H1 (cell line): ENCODE measurements around the gene RNF149. TPM values are rescaled to one million over a fixed set of nuclear protein-coding genes. Genes with fewer than 3 reads are reported as not detected.

ENCODE experiments used
- CTCF ChIA-PET: fragments of 300-600 bp; sonication (Branson Sonifier 250); formaldehyde crosslinking; loops from one replicate; lab custom pipeline; 2021; ENCODE audit not compliant: partially characterized antibody; lab: Charles Lee
- POLR2A ChIA-PET: fragments of 300-600 bp; sonication (Branson Sonifier 250); formaldehyde crosslinking; loops from one replicate; lab custom pipeline; 2021; ENCODE audit warnings: inconsistent platforms; ENCODE audit not compliant: partially characterized antibody; lab: Charles Lee
- DNase-seq, 2 experiments: peaks; one replicate each; pipeline versions ENCODE4 v3.0.0 to v3.0.0-alpha.2; 2010 to 2022; ENCODE audit warnings: low spot score in 2 of 2, low read depth in 1 of 2, mixed read lengths in 1 of 2
- FAIRE-seq: peaks from 2 replicates; lab custom pipeline; 2011; peaks lifted over from hg19 to GRCh38; lab: Jason Lieb, UNC
- H2AFZ ChIP-seq: 2 replicates; pipeline ENCODE4 v1.8.1; 2012; ENCODE audit warnings: low read length, inconsistent platforms
- H2AK5ac ChIP-seq: 2 replicates; pipeline ENCODE4 v1.6.1; 2013; ENCODE audit warnings: low read depth, low read length
- H2BK120ac ChIP-seq: replicated peaks from 2 replicates; pipeline ENCODE3; 2013; ENCODE audit warnings: low read depth, low read length, inconsistent platforms
- H2BK12ac ChIP-seq: 2 replicates; pipeline ENCODE4 v1.6.1; 2013; ENCODE audit warnings: low read depth, low read length
- H2BK15ac ChIP-seq: 2 replicates; pipeline ENCODE4 v1.6.1; 2013; ENCODE audit warnings: low read length
- H2BK20ac ChIP-seq: 2 replicates; pipeline ENCODE4 v1.6.1; 2013; ENCODE audit warnings: low read length
- H2BK5ac ChIP-seq: 2 replicates; pipeline ENCODE4 v1.6.1; 2013; ENCODE audit warnings: low read depth, low read length
- H3K14ac ChIP-seq: 2 replicates; pipeline ENCODE4 v1.6.1; 2013; ENCODE audit warnings: inconsistent platforms; ENCODE audit not compliant: insufficient read length
- H3K18ac ChIP-seq: 2 replicates; pipeline ENCODE4 v1.6.1; 2013; ENCODE audit warnings: low read length; ENCODE audit errors: extremely low read depth
- H3K23ac ChIP-seq: 2 replicates; pipeline ENCODE4 v1.6.1; 2013; ENCODE audit warnings: inconsistent platforms; ENCODE audit not compliant: insufficient read length
- H3K23me2 ChIP-seq: 2 replicates; pipeline ENCODE4 v1.6.1; 2013; ENCODE audit warnings: low read depth, low read length
- H3K27ac ChIP-seq: 2 replicates; pipeline ENCODE4 v1.6.1; 2011; ENCODE audit warnings: low read depth, low read length, inconsistent platforms
- H3K27me3 ChIP-seq, 4 experiments: replicated peaks in 1 of 4; 1 replicate in 1 of 4; 2 replicates in 3 of 4; pipeline versions ENCODE4 v1.6.1 to v1.8.1; 2011 to 2013; ENCODE audit warnings: low read length in 3 of 4, mild to moderate bottlenecking in 3 of 4, inconsistent platforms in 2 of 4, mixed read lengths in 2 of 4, moderate library complexity in 1 of 4; ENCODE audit not compliant: control insufficient read depth in 3 of 4, insufficient read depth in 3 of 4; ENCODE audit errors: extremely low read depth in 1 of 4
- H3K36me3 ChIP-seq, 4 experiments: 2 replicates each; pipeline versions ENCODE4 v1.6.1 to v1.8.1; 2011 to 2013; ENCODE audit warnings: mild to moderate bottlenecking in 4 of 4, low read length in 3 of 4, moderate library complexity in 2 of 4, control low read depth in 1 of 4, inconsistent platforms in 1 of 4; ENCODE audit not compliant: insufficient read depth in 4 of 4, control insufficient read depth in 2 of 4
- H3K4ac ChIP-seq: replicated peaks from 2 replicates; pipeline ENCODE3; 2013; ENCODE audit warnings: low read length, low read depth, mixed read lengths, inconsistent platforms; ENCODE audit not compliant: insufficient read length
- H3K4me1 ChIP-seq, 4 experiments: replicated peaks in 1 of 4; 1 replicate in 1 of 4; 2 replicates in 3 of 4; pipeline versions ENCODE4 v1.6.1 to v1.8.1; 2011 to 2013; ENCODE audit warnings: low read length in 3 of 4, inconsistent platforms in 2 of 4, mixed read lengths in 1 of 4; ENCODE audit not compliant: insufficient read depth in 4 of 4, control insufficient read depth in 3 of 4
- H3K4me2 ChIP-seq, 2 experiments: 2 replicates each; pipeline versions ENCODE4 v1.6.1 to v1.8.1; 2011 to 2013; ENCODE audit warnings: low read depth in 2 of 2, low read length in 2 of 2, control low read depth in 1 of 2, inconsistent platforms in 1 of 2, mild to moderate bottlenecking in 1 of 2; ENCODE audit not compliant: insufficient read depth in 1 of 2
- H3K4me3 ChIP-seq, 4 experiments: fragments of 200-600, 300-600 bp in 1 of 4; sonication (generic), shearing (Covaris generic), sonication (Bioruptor Twin) in 1 of 4; 2 replicates each; pipeline versions ENCODE4 v1.5.1 to v1.8.1; 2011 to 2016; ENCODE audit warnings: low read length in 4 of 4, low read depth in 3 of 4, control low read depth in 2 of 4, inconsistent platforms in 2 of 4, mild to moderate bottlenecking in 2 of 4, mixed read lengths in 1 of 4, moderate library complexity in 1 of 4; ENCODE audit not compliant: insufficient read depth in 2 of 4; ENCODE audit errors: extremely low read depth in 1 of 4
- H3K56ac ChIP-seq: replicated peaks from 2 replicates; pipeline ENCODE3; 2013; ENCODE audit warnings: low read depth, mild to moderate bottlenecking, mixed read lengths, low read length, inconsistent platforms; ENCODE audit not compliant: insufficient read length
- H3K79me1 ChIP-seq: 2 replicates; pipeline ENCODE4 v1.6.1; 2013; ENCODE audit warnings: low read depth, low read length, control low read depth
- H3K79me2 ChIP-seq, 2 experiments: 2 replicates each; pipeline versions ENCODE4 v1.6.1 to v1.8.1; 2012 to 2013; ENCODE audit warnings: low read length in 2 of 2, mild to moderate bottlenecking in 2 of 2, inconsistent platforms in 1 of 2; ENCODE audit not compliant: insufficient read depth in 2 of 2, control insufficient read depth in 1 of 2
- H3K9ac ChIP-seq, 4 experiments: replicated peaks in 1 of 4; 1 replicate in 1 of 4; 2 replicates in 3 of 4; pipeline versions ENCODE4 v1.6.1 to v1.8.1; 2011 to 2013; ENCODE audit warnings: low read depth in 3 of 4, low read length in 3 of 4, control low read depth in 2 of 4, mild to moderate bottlenecking in 2 of 4, moderate library complexity in 2 of 4, inconsistent platforms in 1 of 4; ENCODE audit errors: extremely low read depth in 1 of 4
- H3K9me3 ChIP-seq, 2 experiments: 2 replicates each; pipeline versions ENCODE4 v1.6.1 to v1.8.1; 2012 to 2013; ENCODE audit warnings: mild to moderate bottlenecking in 2 of 2, moderate library complexity in 2 of 2, control low read depth in 1 of 2, inconsistent platforms in 1 of 2, low read depth in 1 of 2, low read length in 1 of 2, mixed read lengths in 1 of 2; ENCODE audit not compliant: insufficient read depth in 2 of 2
- H4K20me1 ChIP-seq, 2 experiments: replicated peaks in 1 of 2; 2 replicates each; pipeline versions ENCODE3 to v1.8.1; 2011 to 2013; ENCODE audit warnings: inconsistent platforms in 2 of 2, low read length in 2 of 2, mild to moderate bottlenecking in 1 of 2; ENCODE audit not compliant: insufficient read depth in 2 of 2, control insufficient read depth in 1 of 2
- H4K5ac ChIP-seq: 2 replicates; pipeline ENCODE4 v1.6.1; 2013; ENCODE audit warnings: low read length, low read depth, mixed read lengths, inconsistent platforms; ENCODE audit not compliant: insufficient read length
- H4K8ac ChIP-seq: 2 replicates; pipeline ENCODE4 v1.8.0; 2013; ENCODE audit warnings: mild to moderate bottlenecking, moderate library complexity, low read length, inconsistent platforms; ENCODE audit not compliant: insufficient read depth; ENCODE audit errors: extremely low read depth
- H4K91ac ChIP-seq: replicated peaks from 2 replicates; pipeline ENCODE3; 2013; ENCODE audit warnings: low read length, mixed read lengths, inconsistent platforms; ENCODE audit not compliant: insufficient read length
- WGBS, 2 experiments: shearing (Covaris generic) in 1 of 2; methylation state at CpG; one replicate each; pipeline versions ENCODE4 v1.1.6 to v1.1.7; 2013 to 2015; ENCODE audit warnings: low lambda C conversion rate in 2 of 2, mixed read lengths in 2 of 2, inconsistent platforms in 1 of 2, low coverage in 1 of 2, missing lambda C conversion rate in 1 of 2; ENCODE audit not compliant: insufficient replicate concordance in 2 of 2, insufficient coverage in 1 of 2, insufficient read length in 1 of 2; ENCODE audit errors: extremely low coverage in 1 of 2, missing lambda C conversion rate in 1 of 2; 5-methylcytosine and 5-hydroxymethylcytosine counted together
- polyA plus RNA-seq, 7 experiments: library from polyadenylated mRNA; depleted of rRNA in 3 of 7; stranded (reverse) in 5 of 7; unstranded in 2 of 7; fragments of >200 nt in 5 of 7; fragments of 200-250 nt in 2 of 7; gene quantifications; 1 replicate in 5 of 7; 2 replicates in 1 of 7; 4 replicates in 1 of 7; pipeline versions ENCODE4 v1.2.1 to v1.2.3, GENCODE V29; 2011 to 2013; ENCODE audit warnings: missing spikeins in 2 of 7, mixed read lengths in 2 of 7
- total RNA-seq: library from RNA; stranded (reverse); fragmentation: NEBNext Ultra II Directional; extraction: Animal tissue kit (Norgen Biotek cat#: 25700); gene quantifications from 2 replicates; pipeline ENCODE4 v1.2.1, GENCODE V29; 2021

RNF149 gene
- total and polyA plus RNA-seq, 2 of the 8 experiments (the other 6 are each of a cell fraction or from before 2014, with no cell fraction given), result 16.6 to 28.2 TPM

- Histone ChIP-seq H3K9me3 (no peaks in the 10 kb centered on the region), H3K4me3 (no peak overlapping the region), H4K91ac (no peak overlapping the region), H2BK20ac (no peak overlapping the region), H3K79me1 (peaks cover 12% of the 10 kb centered on the region), H3K36me3 (peaks cover 0 to 5% (median 0%) of the 10 kb centered on the region in 4 experiments; a peak in 1 of 8 replicates), H2BK120ac (no peak overlapping the region), H4K20me1 (peaks cover 18 to 25% of the 10 kb centered on the region in 2 experiments), H3K56ac (no peak overlapping the region), H4K8ac (no peak overlapping the region), H3K23me2 (peaks cover 11% of the 10 kb centered on the region; the same call in 1 of the 2 replicates), H3K4me1 (peaks cover 3 to 14% (median 5%) of the 10 kb centered on the region in 4 experiments), H3K27me3 (peaks cover 0 to 9% (median 0%) of the 10 kb centered on the region in 4 experiments; a peak in 3 of 7 replicates), H3K14ac (no peak overlapping the region), H3K27ac (no peak overlapping the region), H3K23ac (no peak overlapping the region), H3K9ac (no peak overlapping the region), H3K18ac (no peak overlapping the region), H2BK5ac (no peak overlapping the region), H2AK5ac (no peak overlapping the region), H3K4me2 (no peak overlapping the region), H2AFZ (no peak overlapping the region), H4K5ac (no peak overlapping the region), H2BK12ac (no peak overlapping the region), H3K79me2 (peaks cover 0 to 92% of the 10 kb centered on the region in 2 experiments; a peak in 3 of 4 replicates), H2BK15ac (no peak overlapping the region), H3K4ac (no peak overlapping the region)
- POLR2A ChIA-PET, result no interaction called here
- FAIRE-seq (no peak), DNase-seq (no peak)
- CTCF ChIA-PET, result interaction anchor here (0.9 kb wide), 1 partner anchor 83 kb away, joined by 3 read pairs; no protein-coding TSS in a partner anchor
- 95% methylated on average over 1 of the region's 1 CpG; no CpG with 5 or more reads in 1 of the 2 experiments for WGBS, 2 experiments
Measured at GRCh38 chr2:101303688-101304087, 4.8 kb downstream of the RNF149 start.
